KMS-11 (cell line): Measurements from ENCODE around the gene TBC1D14.

ENCODE experiments used
- H2AFZ ChIP-seq: fragments of 200-600 bp; sonication (generic); 2 replicates; pipeline ENCODE4 v1.6.1; 2016; ENCODE audit warnings: antibody characterized with exemption, mixed run types, low read depth
- H3K27ac ChIP-seq: fragments of 200-600 bp; sonication (generic); 2 replicates; pipeline ENCODE4 v1.6.1; 2016; ENCODE audit warnings: mild to moderate bottlenecking, mixed run types
- H3K27me3 ChIP-seq: fragments of 200-600 bp; sonication (generic); 2 replicates; pipeline ENCODE4 v1.6.1; 2017; ENCODE audit warnings: mild to moderate bottlenecking, low read depth, mixed run types, moderate library complexity; ENCODE audit not compliant: insufficient read depth
- H3K36me3 ChIP-seq: fragments of 200-600 bp; sonication (generic); 2 replicates; pipeline ENCODE4 v1.6.1; 2017; ENCODE audit warnings: mild to moderate bottlenecking, mixed run types; ENCODE audit not compliant: insufficient read depth
- H3K4me1 ChIP-seq: fragments of 200-600 bp; sonication (generic); 2 replicates; pipeline ENCODE4 v1.6.1; 2016; ENCODE audit warnings: mild to moderate bottlenecking, low read depth, mixed run types; ENCODE audit not compliant: poor library complexity, severe bottlenecking
- H3K4me2 ChIP-seq: fragments of 200-600 bp; sonication (generic); 2 replicates; pipeline ENCODE4 v1.7.0; 2016; ENCODE audit warnings: mild to moderate bottlenecking, mixed run types
- H3K4me3 ChIP-seq: fragments of 200-600 bp; sonication (generic); IDR thresholded peaks from 2 replicates; pipeline ENCODE4 v1.6.1; 2017; ENCODE audit warnings: low read depth, low read length, mixed read lengths; ENCODE audit not compliant: insufficient read depth
- H3K79me2 ChIP-seq: fragments of 200-600 bp; sonication (generic); 2 replicates; pipeline ENCODE4 v1.6.1; 2016; ENCODE audit warnings: low read depth, mixed run types; ENCODE audit not compliant: insufficient read depth
- H3K9ac ChIP-seq: fragments of 200-600 bp; sonication (generic); 2 replicates; pipeline ENCODE4 v1.6.1; 2016; ENCODE audit warnings: mild to moderate bottlenecking, mixed run types
- H4K20me1 ChIP-seq: fragments of 200-600 bp; sonication (generic); 2 replicates; pipeline ENCODE4 v1.6.1; 2016; ENCODE audit warnings: mild to moderate bottlenecking, mixed run types; ENCODE audit not compliant: insufficient read depth
- CTCF ChIP-seq: fragments of 200-600 bp; sonication (generic); conservative IDR thresholded peaks from 2 replicates; pipeline ENCODE4 v1.6.1; 2017; ENCODE audit warnings: low read depth, mild to moderate bottlenecking, antibody characterized with exemption, low read length, moderate library complexity, mixed read lengths

The TBC1D14 gene

GRCh38 chr4:6873792-6874461 is 35.7 kb upstream of the TBC1D14 start:
- Histone ChIP-seq H2AFZ (no peak overlapping the region), H3K27me3 (no peaks in the 10 kb centered on the region), H3K79me2 (no peaks in the 10 kb centered on the region), H3K36me3 (no peaks in the 10 kb centered on the region), H3K27ac (no peak overlapping the region), H4K20me1 (no peaks in the 10 kb centered on the region), H3K4me2 (no peak overlapping the region), H3K4me1 (no peaks in the 10 kb centered on the region), H3K9ac (no peak overlapping the region), H3K4me3 (no peak overlapping the region)
- TF ChIP-seq CTCF = peak; percentile 72

GRCh38 chr4:6874981-6875380 is 34.6 kb upstream of the TBC1D14 start:
- Histone ChIP-seq H3K27ac (no peak overlapping the region), H3K79me2 (no peaks in the 10 kb centered on the region), H3K9ac (no peak overlapping the region), H3K4me3 (no peak overlapping the region), H3K4me1 (no peaks in the 10 kb centered on the region), H3K27me3 (no peaks in the 10 kb centered on the region), H4K20me1 (no peaks in the 10 kb centered on the region), H3K4me2 (no peak overlapping the region), H2AFZ (no peak overlapping the region), H3K36me3 (no peaks in the 10 kb centered on the region)
- no peak for TF ChIP-seq CTCF

- no peaks in the 10 kb centered on the region for H3K79me2 ChIP-seq
- H3K4me1 ChIP-seq = no peaks in the 10 kb centered on the region
- no peak overlapping the region for H3K4me3 ChIP-seq
- no peaks in the 10 kb centered on the region for H4K20me1 ChIP-seq
- no peak overlapping the region for H3K9ac ChIP-seq
- TF ChIP-seq CTCF = no peak
- no peak overlapping the region for H3K4me2 ChIP-seq
- H3K27me3 ChIP-seq = no peaks in the 10 kb centered on the region
- H3K36me3 ChIP-seq = no peaks in the 10 kb centered on the region
- H2AFZ ChIP-seq = no peak overlapping the region
- H3K27ac ChIP-seq = no peak overlapping the region
These were observed 34.2 kb upstream of the TBC1D14 start for GRCh38 chr4:6875431-6875831.

GRCh38 chr4:6876440-6876839 is 33.2 kb upstream of the TBC1D14 start:
- no peak overlapping the region for H3K27ac ChIP-seq
- no peak overlapping the region for H2AFZ ChIP-seq
- H3K4me3 ChIP-seq = no peak overlapping the region
- H3K4me1 ChIP-seq = no peaks in the 10 kb centered on the region
- H4K20me1 ChIP-seq = no peaks in the 10 kb centered on the region
- no peak overlapping the region for H3K4me2 ChIP-seq
- H3K79me2 ChIP-seq = no peaks in the 10 kb centered on the region
- TF ChIP-seq CTCF = no peak
- no peaks in the 10 kb centered on the region for H3K36me3 ChIP-seq
- H3K9ac ChIP-seq = no peak overlapping the region
- H3K27me3 ChIP-seq = no peaks in the 10 kb centered on the region
